ENCODE data around the gene ANKRD62. TPM values are rescaled to one million over a fixed set of nuclear protein-coding genes. Genes with fewer than 3 reads are reported as not detected.
"Not testable (repeated sequence)": the region's sequence is repeated elsewhere in the genome, so short reads cannot be mapped to it uniquely, and the experiment has no call there.

The ANKRD62 gene
- total RNA-seq, 1 experiment from 2014 or later, result not detected

- H3K27me3 ChIP-seq (replicated peaks; ENCODE audit: control insufficient read depth, insufficient read depth, low read length), result no peaks in the 10 kb centered on the region
- ChIA-PET CTCF (no interaction called here), POLR2A (no interaction called here)
- no peak overlapping the region for H3K4me3 Mint-ChIP-seq (ENCODE audit: unreplicated experiment)
- H3K27me3 Mint-ChIP-seq (ENCODE audit: insufficient read depth, unreplicated experiment), result peaks cover 5% of the 10 kb centered on the region
- H3K36me3 ChIP-seq (ENCODE audit: control insufficient read depth, insufficient read depth, low read length), result no peaks in the 10 kb centered on the region
- no peaks in the 10 kb centered on the region for H3K4me1 ChIP-seq
- H3K9me3 ChIP-seq, result no peaks in the 10 kb centered on the region
- intact Hi-C loops (cut with micrococcal nuclease; ENCODE audit: unreplicated experiment), result no loop called here
- no peak overlapping the region for H3K4me3 ChIP-seq (ENCODE audit: low read depth, low read length)
- no peak for DNase-seq
- H3K27ac Mint-ChIP-seq (ENCODE audit: unreplicated experiment), result no peak overlapping the region
- H3K36me3 Mint-ChIP-seq (ENCODE audit: insufficient read depth, unreplicated experiment), result no peaks in the 10 kb centered on the region
- BruUV-seq (replicated peaks), result no TSS peak
- H3K9me3 Mint-ChIP-seq (ENCODE audit: unreplicated experiment), result no peaks in the 10 kb centered on the region
- H3K4me1 Mint-ChIP-seq (ENCODE audit: low read depth, unreplicated experiment), result no peaks in the 10 kb centered on the region
- TF ChIP-seq CTCF (IDR thresholded peaks at IDR 0.05; ENCODE audit: insufficient read depth in 1 of 2, low read depth in 1 of 2, low read length in 1 of 2, severe bottlenecking in 1 of 2, unreplicated experiment in 1 of 2), result no peak
Observed at GRCh38 chr18:12066910-12067511, 26.6 kb upstream of the ANKRD62 start.

DNA sequence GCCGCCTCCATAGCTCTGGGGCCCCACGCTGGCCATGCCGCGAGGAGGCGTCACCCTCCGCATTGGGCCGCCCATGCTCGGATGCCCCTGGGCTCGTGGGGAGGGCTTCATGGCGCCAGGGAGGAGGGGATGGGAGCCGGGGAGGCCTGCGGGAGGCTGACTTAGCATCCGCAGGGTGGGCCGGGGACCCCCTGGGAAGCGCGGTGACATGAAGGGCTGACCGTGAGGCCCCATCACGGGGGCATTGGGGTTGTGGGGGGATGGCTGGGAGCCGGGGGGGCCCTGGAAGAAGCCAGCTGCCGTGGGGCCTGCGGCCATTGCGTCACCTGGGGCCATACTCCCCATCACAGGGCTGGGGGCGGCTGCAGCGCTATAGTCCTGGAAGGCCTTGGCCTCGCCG lies 26.0 kb upstream of the ANKRD62 start:
- ChIA-PET CTCF (interaction anchor here (0.8 to 1.1 kb wide), 5 partner anchors 8 to 335 kb away, joined by 3 to 8 read pairs (median 3); no protein-coding TSS in a partner anchor), POLR2A (no interaction called here)
- Histone ChIP-seq H3K4me3 (ENCODE audit: low read depth, low read length) (no peak overlapping the region), H3K36me3 (ENCODE audit: control insufficient read depth, insufficient read depth, low read length) (no peaks in the 10 kb centered on the region), H3K27me3 (replicated peaks; ENCODE audit: control insufficient read depth, insufficient read depth, low read length) (no peaks in the 10 kb centered on the region), H3K9me3 (no peaks in the 10 kb centered on the region), H3K4me1 (no peaks in the 10 kb centered on the region)
- intact Hi-C loops (cut with micrococcal nuclease; ENCODE audit: unreplicated experiment), result no loop called here
- BruUV-seq (replicated peaks), result no TSS peak
- H3K27me3 Mint-ChIP-seq (ENCODE audit: insufficient read depth, unreplicated experiment), result peaks cover 8% of the 10 kb centered on the region
- no peak overlapping the region for H3K27ac Mint-ChIP-seq (ENCODE audit: unreplicated experiment)
- TF ChIP-seq CTCF (IDR thresholded peaks at IDR 0.05; ENCODE audit: insufficient read depth in 1 of 2, low read depth in 1 of 2, low read length in 1 of 2, severe bottlenecking in 1 of 2, unreplicated experiment in 1 of 2), result no peak
- no peaks in the 10 kb centered on the region for H3K4me1 Mint-ChIP-seq (ENCODE audit: low read depth, unreplicated experiment)
- no peak for DNase-seq
- H3K36me3 Mint-ChIP-seq (ENCODE audit: insufficient read depth, unreplicated experiment), result no peaks in the 10 kb centered on the region
- peak overlapping the region; percentile 69 for H3K4me3 Mint-ChIP-seq (ENCODE audit: unreplicated experiment)
- H3K9me3 Mint-ChIP-seq (ENCODE audit: unreplicated experiment), result no peaks in the 10 kb centered on the region

- H3K27me3 ChIP-seq (replicated peaks; ENCODE audit: control insufficient read depth, insufficient read depth, low read length); H3K4me1 ChIP-seq; H3K27ac Mint-ChIP-seq (ENCODE audit: unreplicated experiment); H3K36me3 Mint-ChIP-seq (ENCODE audit: insufficient read depth, unreplicated experiment); H3K9me3 ChIP-seq; BruUV-seq (replicated peaks); H3K9me3 Mint-ChIP-seq (ENCODE audit: unreplicated experiment); H3K4me1 Mint-ChIP-seq (ENCODE audit: low read depth, unreplicated experiment); H3K36me3 ChIP-seq (ENCODE audit: control insufficient read depth, insufficient read depth, low read length); POLR2A ChIA-PET; intact Hi-C loops (cut with micrococcal nuclease; ENCODE audit: unreplicated experiment): not testable (repeated sequence)
- TF ChIP-seq CTCF (IDR thresholded peaks at IDR 0.05; ENCODE audit: insufficient read depth in 1 of 2, low read depth in 1 of 2, low read length in 1 of 2, severe bottlenecking in 1 of 2, unreplicated experiment in 1 of 2), result peak; percentile 38 to 54
- Mint-ChIP-seq H3K27me3 (ENCODE audit: insufficient read depth, unreplicated experiment) (peaks cover 11% of the 10 kb centered on the region), H3K4me3 (ENCODE audit: unreplicated experiment) (peak overlapping the region; percentile 69)
- CTCF ChIA-PET, result interaction anchor here (0.6 to 1.1 kb wide), 7 partner anchors 9 to 335 kb away, joined by 3 to 8 read pairs (median 3); no protein-coding TSS in a partner anchor
- peak in 1 of 2 experiments; percentile 72 for DNase-seq
- H3K4me3 ChIP-seq (ENCODE audit: low read depth, low read length), result peak overlapping the region; percentile 12
Observed at GRCh38 chr18:12068316-12068949, 25.2 kb upstream of the ANKRD62 start.

Measured in Caco-2 (cell line).